ENCODE data around the gene CPA5. TPM values are rescaled to one million over a fixed set of nuclear protein-coding genes. Genes with fewer than 3 reads are reported as not detected.

The CPA5 gene
- total RNA-seq, 1 donor from 2014 or later = not detected

- TF ChIP-seq POLR2A (IDR thresholded peaks at IDR 0.05) (no peak), POLR2AphosphoS5 (IDR thresholded peaks at IDR 0.05; ENCODE audit: insufficient read depth in 1 of 2, low read depth in 1 of 2) (no peak)
- TF ChIP-seq, protein P1, sequence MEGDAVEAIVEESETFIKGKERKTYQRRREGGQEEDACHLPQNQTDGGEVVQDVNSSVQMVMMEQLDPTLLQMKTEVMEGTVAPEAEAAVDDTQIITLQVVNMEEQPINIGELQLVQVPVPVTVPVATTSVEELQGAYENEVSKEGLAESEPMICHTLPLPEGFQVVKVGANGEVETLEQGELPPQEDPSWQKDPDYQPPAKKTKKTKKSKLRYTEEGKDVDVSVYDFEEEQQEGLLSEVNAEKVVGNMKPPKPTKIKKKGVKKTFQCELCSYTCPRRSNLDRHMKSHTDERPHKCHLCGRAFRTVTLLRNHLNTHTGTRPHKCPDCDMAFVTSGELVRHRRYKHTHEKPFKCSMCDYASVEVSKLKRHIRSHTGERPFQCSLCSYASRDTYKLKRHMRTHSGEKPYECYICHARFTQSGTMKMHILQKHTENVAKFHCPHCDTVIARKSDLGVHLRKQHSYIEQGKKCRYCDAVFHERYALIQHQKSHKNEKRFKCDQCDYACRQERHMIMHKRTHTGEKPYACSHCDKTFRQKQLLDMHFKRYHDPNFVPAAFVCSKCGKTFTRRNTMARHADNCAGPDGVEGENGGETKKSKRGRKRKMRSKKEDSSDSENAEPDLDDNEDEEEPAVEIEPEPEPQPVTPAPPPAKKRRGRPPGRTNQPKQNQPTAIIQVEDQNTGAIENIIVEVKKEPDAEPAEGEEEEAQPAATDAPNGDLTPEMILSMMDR (IDR thresholded peaks at IDR 0.05) = no peak
- intact Hi-C loops (cut with DNase I) = no loop called here
- no peak overlapping the region for H3K27ac ChIP-seq
Measured at GRCh38 chr7:130366564-130366963, 21.9 kb downstream of the CPA5 start.

GRCh38 chr7:130367088-130367755 lies 22.6 kb downstream of the CPA5 start:
- intact Hi-C loops (cut with DNase I) = no loop called here
- H3K4me1 ChIP-seq = peaks cover 33% of the 10 kb centered on the region

More at GRCh38 chr7:130366564-130366963, 21.9 kb downstream of the CPA5 start:
- DNase-seq (ENCODE audit: extremely low spot score in 2 of 2) = no peak
- Histone ChIP-seq H3K4me3 (no peak overlapping the region), H3K36me3 (no peaks in the 10 kb centered on the region), H3K9me3 (no peaks in the 10 kb centered on the region), H3K4me1 (peaks cover 29% of the 10 kb centered on the region), H3K27me3 (no peaks in the 10 kb centered on the region)

GRCh38 chr7:130367836-130368746 lies 23.5 kb downstream of the CPA5 start:
- H3K36me3 ChIP-seq = no peaks in the 10 kb centered on the region
- no peaks in the 10 kb centered on the region for H3K9me3 ChIP-seq
- TF ChIP-seq POLR2AphosphoS5 (IDR thresholded peaks at IDR 0.05; ENCODE audit: insufficient read depth in 1 of 2, low read depth in 1 of 2) (no peak), POLR2A (IDR thresholded peaks at IDR 0.05) (no peak)
- TF ChIP-seq, protein P1 (IDR thresholded peaks at IDR 0.05) = no peak
- intact Hi-C loops (cut with DNase I) = no loop called here
- H3K4me3 ChIP-seq = no peak overlapping the region
- no peak for DNase-seq (ENCODE audit: extremely low spot score in 2 of 2)
- H3K27me3 ChIP-seq = no peaks in the 10 kb centered on the region
- peaks cover 42% of the 10 kb centered on the region for H3K4me1 ChIP-seq
- H3K27ac ChIP-seq = no peak overlapping the region

More at GRCh38 chr7:130367088-130367755, 22.6 kb downstream of the CPA5 start:
- H3K27me3 ChIP-seq = no peaks in the 10 kb centered on the region
- no peaks in the 10 kb centered on the region for H3K36me3 ChIP-seq
- no peak for DNase-seq (ENCODE audit: extremely low spot score in 2 of 2)
- H3K27ac ChIP-seq = no peak overlapping the region
- H3K4me3 ChIP-seq = no peak overlapping the region
- TF ChIP-seq POLR2AphosphoS5 (IDR thresholded peaks at IDR 0.05; ENCODE audit: insufficient read depth in 1 of 2, low read depth in 1 of 2) (no peak), POLR2A (IDR thresholded peaks at IDR 0.05) (no peak)
- TF ChIP-seq, protein P1 (IDR thresholded peaks at IDR 0.05) = no peak
- H3K9me3 ChIP-seq = no peaks in the 10 kb centered on the region

DNA sequence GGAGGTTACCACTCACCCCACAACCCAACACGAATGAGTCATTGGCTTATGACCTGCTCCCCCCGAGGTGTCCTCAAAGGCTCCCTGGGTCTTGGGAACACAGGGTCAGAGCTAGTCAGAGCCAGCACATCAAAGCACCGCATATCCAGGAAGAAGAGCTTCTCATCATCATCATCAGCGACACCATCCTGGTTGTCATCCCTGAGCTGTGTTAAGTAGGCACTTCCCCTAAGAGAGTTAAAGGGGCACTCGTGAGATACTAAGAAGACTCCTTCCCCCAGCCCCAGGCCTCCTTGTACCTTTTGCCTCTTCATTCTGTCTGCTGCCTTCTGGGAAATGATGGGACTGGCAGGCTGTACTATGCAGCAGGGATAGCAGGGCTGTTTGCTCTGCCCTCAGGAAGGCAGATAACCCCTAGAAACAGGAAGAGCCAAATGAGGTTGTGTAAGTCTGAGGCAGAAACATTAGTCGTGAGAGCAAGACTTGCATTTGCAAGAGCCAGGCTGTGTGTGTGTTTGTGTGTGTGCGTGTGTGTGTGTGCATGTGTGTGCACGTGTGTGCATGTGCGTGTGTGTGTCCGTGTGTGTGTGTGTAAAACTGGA lies 24.6 kb downstream of the CPA5 start:
- Histone ChIP-seq H3K36me3 (no peaks in the 10 kb centered on the region), H3K27ac (no peak overlapping the region), H3K27me3 (no peaks in the 10 kb centered on the region), H3K9me3 (no peaks in the 10 kb centered on the region), H3K4me1 (peaks cover 49% of the 10 kb centered on the region), H3K4me3 (no peak overlapping the region)
- TF ChIP-seq POLR2A (IDR thresholded peaks at IDR 0.05) (no peak), POLR2AphosphoS5 (IDR thresholded peaks at IDR 0.05; ENCODE audit: insufficient read depth in 1 of 2, low read depth in 1 of 2) (no peak)
- TF ChIP-seq, protein P1 (IDR thresholded peaks at IDR 0.05) = no peak
- no peak for DNase-seq (ENCODE audit: extremely low spot score in 2 of 2)
- intact Hi-C loops (cut with DNase I) = no loop called here

Measured in vagina (tissue), 2 donors.